ENCODE results near the gene ATP9B. TPM values are rescaled to one million over a fixed set of nuclear protein-coding genes. Genes with fewer than 3 reads are reported as not detected.

The ATP9B gene
- total RNA-seq, 1 experiment from 2014 or later: 44.4 TPM

DNA sequence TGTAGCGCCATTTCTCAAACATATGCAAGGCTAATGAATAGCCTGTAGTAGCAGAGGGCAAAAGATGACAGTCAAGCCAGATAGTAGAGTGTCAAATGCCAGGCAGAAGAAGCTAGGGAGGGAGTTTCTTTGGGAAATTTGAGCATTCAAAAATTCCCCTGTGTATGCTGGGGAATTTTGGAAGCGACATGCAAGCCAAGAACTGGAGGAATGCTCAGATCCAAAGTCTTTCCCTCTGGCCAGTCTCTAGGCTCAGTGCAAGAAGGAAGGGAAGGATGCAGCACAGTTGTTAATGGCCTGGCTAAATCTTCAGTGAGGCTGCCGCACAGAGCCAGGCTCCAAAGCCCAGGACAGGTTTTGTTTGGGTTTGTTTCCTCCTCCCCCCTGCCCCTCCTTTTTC lies 59.9 kb downstream of the ATP9B start:
- BruUV-seq (replicated peaks): no TSS peak
- no peak for TF ChIP-seq REST (IDR thresholded peaks at IDR 0.05; ENCODE audit: insufficient read depth in 1 of 2, low read depth in 2 of 2, low read length in 1 of 2)
- no peak for TF ChIP-seq POLR2AphosphoS5 (IDR thresholded peaks at IDR 0.05; ENCODE audit: low read depth, low read length)
- no peak for TF ChIP-seq CTCF (IDR thresholded peaks at IDR 0.05)
- TF ChIP-seq SIN3A (IDR thresholded peaks at IDR 0.05; ENCODE audit: borderline replicate concordance, insufficient read depth, low read depth, low read length): no peak
- TF ChIP-seq TCF7L2 (IDR thresholded peaks at IDR 0.05; ENCODE audit: low read depth, low read length): no peak
- in situ Hi-C loops (cut with HindIII; ENCODE audit: low pct_unique_long_range_greater_than_20kb, low sequenced_read_pairs): no loop called here

GRCh38 chr18:79133724-79134123 lies 64.5 kb downstream of the ATP9B start:
- CTCF ChIA-PET: no interaction called here
- Histone ChIP-seq H3K4me1 (ENCODE audit: control insufficient read depth, insufficient read depth, low read length) (no peaks in the 10 kb centered on the region), H3K27me3 (ENCODE audit: control insufficient read depth, insufficient read depth, low read length) (no peaks in the 10 kb centered on the region), H3K4me3 (ENCODE audit: low read depth in 2 of 2, low read length in 2 of 2) (no peak overlapping the region), H3K36me3 (ENCODE audit: control insufficient read depth, insufficient read depth, low read length) (no peaks in the 10 kb centered on the region), H3K9me3 (ENCODE audit: control insufficient read depth, insufficient read depth, low read depth, low read length) (no peaks in the 10 kb centered on the region), H3K27ac (ENCODE audit: low read length) (no peak overlapping the region)
- DNase-seq (ENCODE audit: low read depth, low spot score): no peak
- in situ Hi-C loops (cut with HindIII; ENCODE audit: low pct_unique_long_range_greater_than_20kb, low sequenced_read_pairs) (no loop called here), intact Hi-C loops (cut with micrococcal nuclease; ENCODE audit: unreplicated experiment) (no loop called here)
- ATAC-seq: no peak
- BruUV-seq (replicated peaks): no TSS peak
- POLR2A ChIA-PET: no interaction called here
- TF ChIP-seq CTCF (IDR thresholded peaks at IDR 0.05) (no peak), SIN3A (IDR thresholded peaks at IDR 0.05; ENCODE audit: borderline replicate concordance, insufficient read depth, low read depth, low read length) (no peak), TCF7L2 (IDR thresholded peaks at IDR 0.05; ENCODE audit: low read depth, low read length) (no peak), REST (IDR thresholded peaks at IDR 0.05; ENCODE audit: insufficient read depth in 1 of 2, low read depth in 2 of 2, low read length in 1 of 2) (no peak), POLR2AphosphoS5 (IDR thresholded peaks at IDR 0.05; ENCODE audit: low read depth, low read length) (no peak)

More for the DNA sequence above, 59.9 kb downstream of the ATP9B start:
- Histone ChIP-seq H3K36me3 (ENCODE audit: control insufficient read depth, insufficient read depth, low read length) (no peaks in the 10 kb centered on the region), H3K9me3 (ENCODE audit: control insufficient read depth, insufficient read depth, low read depth, low read length) (no peaks in the 10 kb centered on the region), H3K27me3 (ENCODE audit: control insufficient read depth, insufficient read depth, low read length) (no peaks in the 10 kb centered on the region), H3K27ac (ENCODE audit: low read length) (no peak overlapping the region), H3K4me1 (ENCODE audit: control insufficient read depth, insufficient read depth, low read length) (no peaks in the 10 kb centered on the region), H3K4me3 (ENCODE audit: low read depth in 2 of 2, low read length in 2 of 2) (no peak overlapping the region)
- ChIA-PET CTCF (no interaction called here), POLR2A (no interaction called here)
- ATAC-seq: no peak
- DNase-seq (ENCODE audit: low read depth, low spot score): no peak
- intact Hi-C loops (cut with micrococcal nuclease; ENCODE audit: unreplicated experiment): no loop called here

Data from Panc1 (cell line).